NK-92 (cell line): ENCODE measurements around the gene TESPA1.
"Not testable (repeated sequence)": the region's sequence is repeated elsewhere in the genome, so short reads cannot be mapped to it uniquely, and the experiment has no call there.

Experiments used
- DNase-seq: peaks from one replicate; lab custom pipeline; 2025; ENCODE audit not compliant: unreplicated experiment; lab: John Stamatoyannopoulos, UW

Gene TESPA1

DNA sequence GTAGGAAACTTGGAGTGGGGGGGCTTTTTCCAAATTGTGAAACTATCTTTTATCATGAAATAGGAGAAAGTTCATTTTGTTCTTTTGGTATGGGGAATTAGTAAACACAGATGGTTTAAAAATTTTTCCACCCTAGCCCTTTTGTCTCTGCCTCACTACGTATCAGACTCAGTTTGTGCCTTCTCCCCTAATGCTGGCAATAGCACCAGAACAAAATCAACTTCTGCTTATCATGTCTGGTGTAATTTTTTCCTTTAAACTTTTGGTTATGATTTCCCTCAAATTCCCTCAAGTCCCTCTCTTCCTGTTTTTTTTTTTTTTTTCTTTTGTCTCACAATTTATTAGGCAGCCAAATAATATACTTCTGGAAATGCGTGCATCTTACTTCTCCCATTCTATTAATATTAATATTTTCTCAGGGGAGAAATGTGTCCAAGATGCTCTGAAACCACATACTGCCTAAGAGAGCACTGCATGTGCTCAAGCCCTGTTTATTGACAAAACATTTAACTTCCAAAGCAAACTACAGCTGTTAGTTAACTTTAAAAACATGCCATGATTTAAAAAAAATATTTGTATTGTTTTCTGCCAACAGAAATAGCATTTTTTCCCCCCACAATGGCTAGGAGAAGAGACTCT, 35.4 kb downstream of the TESPA1 start:
- no peak for DNase-seq

- no peak for DNase-seq
Measured at GRCh38 chr12:54948171-54948570, 36.4 kb downstream of the TESPA1 start.

DNA sequence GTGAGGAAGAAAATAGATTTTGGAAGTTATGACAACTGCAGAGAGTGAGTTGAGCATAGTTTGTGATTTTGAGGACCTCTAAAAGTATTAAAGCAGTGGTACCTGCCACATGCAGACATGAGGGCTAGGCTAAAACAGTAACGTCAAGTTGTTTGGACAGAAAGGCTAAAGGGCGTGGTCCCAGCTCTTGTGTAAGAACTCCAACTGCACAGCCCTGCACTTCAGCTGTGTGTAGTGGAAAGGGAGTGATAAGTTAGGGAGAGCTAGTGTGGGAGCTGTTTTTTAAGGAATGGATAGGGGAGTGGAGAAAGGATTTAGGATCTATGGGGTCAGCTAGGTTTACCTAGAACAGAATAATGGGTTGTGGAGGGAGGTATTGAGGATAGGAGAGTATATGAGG, 39.5 kb downstream of the TESPA1 start:
- DNase-seq: no peak

- not testable (repeated sequence) for DNase-seq
Measured at GRCh38 chr12:54943292-54943691, 41.3 kb downstream of the TESPA1 start.

GRCh38 chr12:54941659-54942058, 42.9 kb downstream of the TESPA1 start:
- no peak for DNase-seq

GRCh38 chr12:54940727-54941315, 43.7 kb downstream of the TESPA1 start:
- no peak for DNase-seq

DNA sequence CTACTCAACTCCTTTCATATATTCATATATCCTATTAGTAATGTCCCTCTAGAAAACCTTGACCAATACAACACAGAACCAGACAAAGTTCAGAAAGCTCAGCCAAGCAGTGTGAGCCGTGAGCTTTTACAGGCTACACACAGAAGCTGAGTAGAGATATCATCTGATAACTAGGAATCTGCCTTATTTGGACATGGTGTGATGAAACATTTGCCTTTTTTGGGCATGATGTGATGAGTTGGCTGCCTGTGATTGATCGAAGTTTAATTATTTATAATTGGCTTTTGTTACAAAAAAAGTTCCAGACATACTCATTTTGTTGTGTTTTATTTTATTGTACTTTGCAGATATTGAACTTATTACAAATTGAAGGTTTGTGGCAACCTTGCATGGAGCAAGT, 46.6 kb downstream of the TESPA1 start:
- no peak for DNase-seq

DNA sequence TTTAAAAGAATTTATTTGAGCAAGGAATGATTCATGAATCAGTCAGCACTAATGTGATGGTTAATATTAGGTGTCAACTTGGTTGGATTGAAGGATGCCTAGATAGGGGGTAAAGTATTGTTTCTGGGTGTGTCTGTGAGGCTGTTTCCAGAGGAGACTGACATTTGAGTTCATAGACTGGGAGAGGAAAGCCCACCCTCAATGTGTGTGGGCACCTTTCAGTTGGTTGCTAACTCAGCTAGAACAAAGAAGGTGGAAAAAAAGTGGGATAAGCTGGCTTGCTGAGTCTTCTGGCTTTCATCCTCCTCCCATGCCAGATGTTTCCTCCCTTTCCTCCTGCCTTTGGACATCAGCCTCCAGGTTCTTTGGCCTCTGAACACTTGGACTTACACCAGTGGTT, 47.2 kb downstream of the TESPA1 start:
- DNase-seq: no peak

GRCh38 chr12:54936736-54937135, 47.8 kb downstream of the TESPA1 start:
- DNase-seq: no peak

DNA sequence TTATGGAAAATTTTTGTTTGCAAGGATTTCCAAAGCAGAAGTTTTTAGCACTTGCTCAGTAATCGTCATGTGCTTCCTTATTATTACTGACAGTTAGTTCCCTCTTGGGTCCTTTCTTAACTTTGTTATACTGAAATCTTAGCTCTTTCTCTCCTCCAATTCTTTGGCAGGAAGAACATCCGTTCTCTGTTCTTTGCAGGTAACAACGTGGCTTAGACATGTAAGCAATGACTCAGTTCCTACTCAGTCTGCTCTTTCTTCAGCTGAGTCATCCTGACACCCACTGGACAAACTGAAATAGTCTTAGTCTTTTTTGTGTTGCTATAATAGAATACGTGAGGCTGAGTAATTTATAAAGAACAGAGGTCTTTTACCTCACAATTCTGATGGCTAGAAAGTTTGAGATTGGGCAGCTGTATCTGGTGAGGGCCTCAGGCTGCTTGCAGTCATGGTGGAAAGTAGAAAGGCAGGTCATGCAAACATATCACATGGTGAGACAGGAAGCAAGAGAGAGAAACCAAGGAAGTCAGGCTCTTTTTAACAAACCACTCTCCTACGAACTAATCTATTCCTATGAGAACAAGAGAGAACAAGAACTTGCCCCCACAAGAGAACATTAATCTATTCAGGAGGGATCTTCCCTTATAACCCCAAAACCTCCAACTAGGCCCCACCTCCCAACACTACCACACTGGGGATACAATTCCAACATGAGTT, 49.2 kb downstream of the TESPA1 start:
- DNase-seq: no peak

- no peak for DNase-seq
Measured at GRCh38 chr12:54934419-54934818, 50.1 kb downstream of the TESPA1 start.

- no peak for DNase-seq
Measured at GRCh38 chr12:54933376-54933775, 51.2 kb downstream of the TESPA1 start.

DNA sequence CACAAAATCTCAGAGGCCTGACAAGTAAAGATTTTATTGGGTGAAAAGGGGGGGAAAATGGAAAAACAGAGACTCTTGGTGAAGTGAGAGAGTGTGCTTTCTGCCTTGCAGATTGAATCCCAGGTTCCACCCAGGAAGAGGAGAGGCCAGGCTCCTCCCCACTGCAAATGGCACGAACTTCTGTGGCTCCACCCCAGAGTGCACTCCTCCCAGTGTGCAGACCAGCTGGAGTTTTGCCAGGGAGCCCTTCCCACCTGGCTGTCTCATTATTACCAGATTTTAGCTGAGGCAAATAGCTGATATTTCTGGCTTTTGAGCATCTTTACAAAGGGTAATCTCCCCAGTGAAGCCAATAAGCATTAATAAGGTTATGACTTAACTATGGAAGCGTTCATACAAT, 51.9 kb downstream of the TESPA1 start:
- no peak for DNase-seq

DNA sequence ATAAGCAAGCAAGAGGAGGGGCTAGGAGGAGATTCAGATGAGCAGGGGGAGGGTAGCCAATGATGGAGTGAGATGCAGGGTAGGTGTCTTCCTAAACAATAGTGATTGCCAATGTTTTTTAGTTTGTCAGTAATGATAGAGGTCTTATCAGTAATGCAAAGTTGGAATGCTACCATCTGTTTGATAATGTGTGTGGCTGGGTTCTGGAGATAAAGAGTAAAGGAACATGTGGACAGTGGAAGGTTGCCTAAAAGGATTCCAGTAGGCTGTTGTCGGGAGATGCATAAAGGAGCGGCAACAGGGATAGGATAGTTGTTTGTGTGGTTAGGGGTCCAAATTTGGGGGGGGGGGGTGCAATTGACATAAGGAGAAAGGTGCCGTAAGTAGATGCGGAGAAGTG, 52.5 kb downstream of the TESPA1 start:
- DNase-seq: no peak

- DNase-seq: no peak
Measured at GRCh38 chr12:54929998-54930397, 54.6 kb downstream of the TESPA1 start.

GRCh38 chr12:54926246-54926645, 58.3 kb downstream of the TESPA1 start:
- no peak for DNase-seq

DNA sequence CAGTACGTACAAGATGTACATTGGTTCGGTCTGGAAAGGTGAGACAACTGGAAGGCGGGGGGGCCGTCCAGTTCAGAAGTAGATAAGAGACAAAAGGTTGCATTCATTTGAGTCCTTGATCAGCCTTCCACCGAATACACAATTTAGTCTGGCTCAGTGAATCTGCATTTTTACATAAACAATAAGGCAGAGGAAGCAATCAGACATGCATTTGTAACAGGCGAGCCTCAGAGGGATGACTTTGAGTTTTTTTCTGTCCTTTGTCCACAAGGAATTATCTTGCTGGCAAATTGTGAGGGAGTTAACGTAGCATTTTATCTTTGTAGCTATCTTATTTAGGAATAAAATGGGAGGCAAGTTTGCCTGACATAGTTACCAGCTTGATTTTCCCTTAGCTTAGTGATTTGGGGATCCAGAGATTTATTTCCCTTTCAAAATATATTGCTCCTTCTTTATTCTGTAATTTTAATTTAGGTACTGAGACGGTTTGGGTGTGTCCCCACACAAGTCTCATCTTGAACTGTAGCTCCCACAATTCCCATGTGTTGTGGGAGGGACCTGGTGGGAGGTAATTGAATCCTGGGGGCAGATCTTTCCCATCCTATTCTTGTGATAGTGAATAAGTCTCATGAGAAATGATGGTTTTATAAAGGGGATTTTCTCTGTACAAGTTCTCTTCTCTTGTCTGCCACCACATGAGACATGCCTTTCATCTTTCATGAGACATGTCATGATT, 59.4 kb downstream of the TESPA1 start:
- DNase-seq: no peak

DNA sequence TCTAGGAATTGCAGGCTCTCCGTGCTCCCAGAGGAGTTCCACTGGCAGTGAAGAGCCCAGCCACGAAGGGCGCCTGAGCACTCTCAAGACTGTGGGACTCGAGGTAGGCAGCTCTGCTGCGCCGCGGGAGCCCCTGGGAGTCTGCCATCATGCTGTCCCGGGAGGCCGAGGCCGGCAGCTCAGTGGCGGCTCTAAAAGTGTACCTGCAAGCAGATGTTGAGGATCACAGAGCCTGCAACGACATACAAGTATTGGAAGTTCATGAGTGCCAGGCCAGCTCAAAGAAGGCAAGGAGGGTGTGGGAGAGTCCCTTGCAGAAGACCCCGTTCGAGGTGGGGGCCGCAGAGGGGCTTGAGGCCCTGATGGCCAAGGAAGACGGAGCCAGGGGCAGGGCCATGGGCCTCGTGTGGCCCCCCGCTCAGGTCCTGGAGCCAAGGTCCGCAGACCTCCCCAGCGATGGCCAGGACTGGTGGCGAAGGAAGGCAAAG, 67.5 kb downstream of the TESPA1 start:
- no peak for DNase-seq
